UCSD-AML1 (cell line): Measurements from ENCODE around the gene MKLN1.

Experiments used
- DNase-seq: peaks from one replicate; lab custom pipeline; 2025; ENCODE audit not compliant: unreplicated experiment; lab: John Stamatoyannopoulos, UW

The MKLN1 gene

GRCh38 chr7:131540491-131541162 lies 213.0 kb downstream of the MKLN1 start:
- no peak for DNase-seq

GRCh38 chr7:131543298-131543697 lies 215.6 kb downstream of the MKLN1 start:
- no peak for DNase-seq

- no peak for DNase-seq
These were observed 216.3 kb downstream of the MKLN1 start for GRCh38 chr7:131544021-131544420.

- DNase-seq: peak; percentile 16
These were observed 217.0 kb downstream of the MKLN1 start for GRCh38 chr7:131544449-131545301.

GRCh38 chr7:131546126-131546525 lies 218.4 kb downstream of the MKLN1 start:
- DNase-seq: no peak
